Nephron progenitor cell (in vitro differentiated cells): Measurements from ENCODE around the gene NHLH1.

ENCODE experiments used
- DNase-seq: peaks from one replicate; pipeline ENCODE4 v3.0.0; 2021
- H3K27ac Mint-ChIP-seq: 2 replicates; pipeline ENCODE4 v1.8.0; 2021; ENCODE audit warnings: mild to moderate bottlenecking, moderate library complexity, mixed read lengths
- H3K27me3 Mint-ChIP-seq: 2 replicates; pipeline ENCODE4 v1.8.0; 2021; ENCODE audit warnings: mild to moderate bottlenecking, low read depth, mixed read lengths; ENCODE audit not compliant: poor library complexity
- H3K36me3 Mint-ChIP-seq: 2 replicates; pipeline ENCODE4 v1.8.0; 2021; ENCODE audit warnings: low read depth, mixed read lengths
- H3K4me1 Mint-ChIP-seq: 2 replicates; pipeline ENCODE4 v1.8.0; 2021; ENCODE audit warnings: mixed read lengths
- H3K4me3 Mint-ChIP-seq: 2 replicates; pipeline ENCODE4 v1.8.0; 2021; ENCODE audit warnings: mild to moderate bottlenecking, moderate library complexity, mixed read lengths
- H3K9me3 Mint-ChIP-seq: 2 replicates; pipeline ENCODE4 v1.8.0; 2021; ENCODE audit warnings: mild to moderate bottlenecking, moderate library complexity, mixed read lengths
- TF ChIP-seq, protein P1 (sequence below): fragments of 200-600 bp; sonication (generic); IDR thresholded peaks from 2 replicates; pipeline ENCODE4 v1.5.0; 2021; ENCODE audit warnings: antibody characterized with exemption

The NHLH1 gene

DNA sequence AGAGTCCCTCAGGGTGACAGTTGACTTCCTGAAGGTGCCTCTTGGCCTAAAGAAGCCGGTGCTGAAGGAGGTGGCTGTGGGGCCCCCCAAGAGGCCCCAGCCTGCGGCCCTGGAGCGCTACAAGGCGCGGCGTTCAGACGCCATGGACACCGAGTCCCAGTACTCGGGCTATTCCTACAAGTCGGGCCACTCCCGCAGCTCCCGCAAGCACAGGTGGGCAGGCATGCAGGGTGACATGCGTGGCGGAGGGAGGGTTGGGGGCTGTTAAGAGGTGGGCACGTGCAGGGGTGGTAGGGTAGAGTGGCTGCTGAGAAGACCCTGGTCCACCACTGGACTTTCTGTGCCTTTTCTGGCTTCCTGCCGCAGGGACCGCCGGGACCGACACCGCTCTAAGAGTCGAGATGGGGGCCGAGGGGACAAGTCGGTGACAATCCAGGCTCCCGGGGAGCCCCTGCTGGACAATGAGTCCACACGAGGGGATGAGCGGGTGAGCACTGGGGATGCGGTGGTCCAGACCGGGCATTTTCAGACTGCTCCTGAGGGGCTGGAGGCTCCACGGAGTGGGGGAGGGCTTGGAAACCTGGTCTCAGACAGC, 48.9 kb downstream of the NHLH1 start:
- no peak overlapping the region for H3K4me3 Mint-ChIP-seq
- TF ChIP-seq, protein P1, sequence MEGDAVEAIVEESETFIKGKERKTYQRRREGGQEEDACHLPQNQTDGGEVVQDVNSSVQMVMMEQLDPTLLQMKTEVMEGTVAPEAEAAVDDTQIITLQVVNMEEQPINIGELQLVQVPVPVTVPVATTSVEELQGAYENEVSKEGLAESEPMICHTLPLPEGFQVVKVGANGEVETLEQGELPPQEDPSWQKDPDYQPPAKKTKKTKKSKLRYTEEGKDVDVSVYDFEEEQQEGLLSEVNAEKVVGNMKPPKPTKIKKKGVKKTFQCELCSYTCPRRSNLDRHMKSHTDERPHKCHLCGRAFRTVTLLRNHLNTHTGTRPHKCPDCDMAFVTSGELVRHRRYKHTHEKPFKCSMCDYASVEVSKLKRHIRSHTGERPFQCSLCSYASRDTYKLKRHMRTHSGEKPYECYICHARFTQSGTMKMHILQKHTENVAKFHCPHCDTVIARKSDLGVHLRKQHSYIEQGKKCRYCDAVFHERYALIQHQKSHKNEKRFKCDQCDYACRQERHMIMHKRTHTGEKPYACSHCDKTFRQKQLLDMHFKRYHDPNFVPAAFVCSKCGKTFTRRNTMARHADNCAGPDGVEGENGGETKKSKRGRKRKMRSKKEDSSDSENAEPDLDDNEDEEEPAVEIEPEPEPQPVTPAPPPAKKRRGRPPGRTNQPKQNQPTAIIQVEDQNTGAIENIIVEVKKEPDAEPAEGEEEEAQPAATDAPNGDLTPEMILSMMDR = no peak
- H3K9me3 Mint-ChIP-seq = no peaks in the 10 kb centered on the region
- no peak overlapping the region for H3K27ac Mint-ChIP-seq
- H3K4me1 Mint-ChIP-seq = peaks cover 34% of the 10 kb centered on the region
- H3K36me3 Mint-ChIP-seq = peaks cover 36% of the 10 kb centered on the region
- no peak for DNase-seq
- H3K27me3 Mint-ChIP-seq = no peaks in the 10 kb centered on the region

DNA sequence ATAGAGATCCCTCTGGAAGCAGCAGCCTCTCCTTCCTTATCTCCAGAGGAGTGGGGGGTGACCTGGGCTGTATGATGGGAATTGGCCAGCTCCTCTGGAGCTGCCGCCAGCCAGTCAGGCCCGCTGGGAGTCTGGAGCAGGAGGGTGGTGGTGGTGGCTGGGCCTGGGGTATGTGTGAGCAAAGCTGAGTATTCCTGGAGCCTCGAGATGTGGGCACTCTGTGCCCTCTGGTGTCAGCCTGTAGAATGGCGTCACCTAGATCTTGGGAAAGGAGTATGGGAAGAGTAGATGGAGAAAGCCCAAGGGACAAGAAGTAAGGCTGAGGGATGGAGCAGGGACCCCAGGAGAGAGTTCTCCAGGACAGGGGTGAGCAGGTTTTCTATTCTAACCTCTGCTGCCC, 49.5 kb downstream of the NHLH1 start:
- H3K27ac Mint-ChIP-seq = peak overlapping the region; percentile 33

DNA sequence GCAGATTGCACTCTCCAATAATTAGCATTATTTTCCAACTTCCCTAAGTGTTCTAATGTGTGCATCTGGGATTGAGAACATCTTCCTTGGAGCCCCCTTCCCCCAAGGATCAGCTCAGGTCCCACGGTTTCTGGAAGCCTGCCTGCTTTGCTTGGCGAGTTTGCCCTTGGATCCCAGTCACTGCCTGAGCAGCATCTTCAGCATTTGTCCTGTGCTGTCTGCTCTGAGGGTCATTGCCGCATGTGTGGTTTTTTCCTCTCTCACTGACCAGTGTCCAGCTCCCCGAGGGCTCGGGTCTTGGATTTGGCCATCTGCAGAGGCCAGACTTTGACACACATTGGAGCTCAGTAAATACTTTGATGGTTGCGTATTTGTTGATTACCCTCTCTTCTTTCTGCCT, 51.6 kb downstream of the NHLH1 start:
- Mint-ChIP-seq H3K4me3 (no peak overlapping the region), H3K27me3 (no peaks in the 10 kb centered on the region), H3K36me3 (peaks cover 59% of the 10 kb centered on the region), H3K27ac (peak overlapping the region; percentile 78), H3K4me1 (peaks cover 16% of the 10 kb centered on the region), H3K9me3 (no peaks in the 10 kb centered on the region)
- TF ChIP-seq, protein P1 = no peak
- no peak for DNase-seq

More for the DNA sequence above, 49.5 kb downstream of the NHLH1 start:
- Mint-ChIP-seq H3K4me1 (peaks cover 28% of the 10 kb centered on the region), H3K9me3 (no peaks in the 10 kb centered on the region), H3K4me3 (no peak overlapping the region), H3K36me3 (peaks cover 41% of the 10 kb centered on the region), H3K27me3 (no peaks in the 10 kb centered on the region)
- no peak for DNase-seq
- TF ChIP-seq, protein P1 = no peak

DNA sequence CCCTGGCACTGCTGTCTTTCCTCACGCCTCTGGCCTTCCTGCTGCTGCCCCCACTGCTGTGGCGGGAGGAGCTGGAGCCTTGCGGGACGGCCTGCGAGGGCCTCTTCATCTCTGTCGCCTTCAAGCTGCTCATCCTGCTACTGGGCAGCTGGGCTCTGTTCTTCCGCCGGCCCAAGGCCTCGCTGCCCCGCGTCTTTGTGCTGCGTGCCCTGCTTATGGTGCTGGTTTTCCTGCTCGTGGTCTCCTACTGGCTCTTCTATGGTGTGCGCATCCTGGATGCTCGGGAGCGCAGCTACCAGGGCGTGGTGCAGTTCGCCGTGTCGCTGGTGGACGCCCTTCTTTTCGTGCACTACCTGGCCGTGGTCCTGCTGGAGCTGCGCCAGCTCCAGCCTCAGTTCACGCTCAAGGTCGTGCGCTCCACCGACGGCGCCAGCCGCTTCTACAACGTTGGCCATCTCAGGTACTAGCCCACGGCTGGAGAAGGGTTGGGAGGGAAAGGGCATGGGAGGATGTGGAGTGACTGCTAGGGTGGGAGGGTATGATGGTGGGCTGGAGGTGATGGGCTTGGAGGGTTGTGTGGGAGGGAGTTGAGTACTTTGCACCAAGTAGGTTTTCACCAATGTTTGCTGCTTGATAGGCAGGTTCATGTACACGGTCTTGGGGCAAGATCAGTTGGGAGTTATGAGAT, 52.4 kb downstream of the NHLH1 start:
- H3K9me3 Mint-ChIP-seq = no peaks in the 10 kb centered on the region
- TF ChIP-seq, protein P1 = no peak
- H3K4me3 Mint-ChIP-seq = no peak overlapping the region
- peak overlapping the region; percentile 44 for H3K27ac Mint-ChIP-seq
- peaks cover 60% of the 10 kb centered on the region for H3K36me3 Mint-ChIP-seq
- H3K27me3 Mint-ChIP-seq = no peaks in the 10 kb centered on the region
- H3K4me1 Mint-ChIP-seq = peaks cover 8% of the 10 kb centered on the region
- DNase-seq = no peak

DNA sequence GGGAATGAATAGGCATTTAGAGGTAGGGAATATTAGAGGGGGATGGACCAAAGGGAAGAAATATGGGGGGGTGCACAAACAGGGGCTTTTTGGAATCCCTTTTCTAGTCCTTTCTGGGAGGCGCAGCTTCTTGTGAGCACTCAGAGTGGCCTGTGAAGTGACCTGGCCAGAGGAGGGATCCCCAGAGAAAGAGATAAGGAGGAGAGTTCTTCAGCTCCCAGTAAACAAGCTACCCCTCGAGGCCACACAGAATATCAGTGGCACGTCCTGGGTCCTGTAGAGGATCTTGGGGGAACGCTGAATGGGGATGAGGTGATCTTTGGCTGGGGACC, 52.9 kb downstream of the NHLH1 start:
- Mint-ChIP-seq H3K27me3 (no peaks in the 10 kb centered on the region), H3K36me3 (peaks cover 65% of the 10 kb centered on the region), H3K27ac (no peak overlapping the region), H3K9me3 (no peaks in the 10 kb centered on the region), H3K4me3 (no peak overlapping the region), H3K4me1 (peaks cover 3% of the 10 kb centered on the region)
- DNase-seq = no peak
- TF ChIP-seq, protein P1 = no peak
